NCI-H1105 treated with DMSO at 0.1 percent for 48 hours (cell line): ENCODE data around the gene CNIH1.
"Not testable (repeated sequence)": the region's sequence is repeated elsewhere in the genome, so short reads cannot be mapped to it uniquely, and the experiment has no call there.

ENCODE experiments used
- DNase-seq: peaks from one replicate; lab custom pipeline; 2025; lab: John Stamatoyannopoulos, UW

Gene CNIH1

DNA sequence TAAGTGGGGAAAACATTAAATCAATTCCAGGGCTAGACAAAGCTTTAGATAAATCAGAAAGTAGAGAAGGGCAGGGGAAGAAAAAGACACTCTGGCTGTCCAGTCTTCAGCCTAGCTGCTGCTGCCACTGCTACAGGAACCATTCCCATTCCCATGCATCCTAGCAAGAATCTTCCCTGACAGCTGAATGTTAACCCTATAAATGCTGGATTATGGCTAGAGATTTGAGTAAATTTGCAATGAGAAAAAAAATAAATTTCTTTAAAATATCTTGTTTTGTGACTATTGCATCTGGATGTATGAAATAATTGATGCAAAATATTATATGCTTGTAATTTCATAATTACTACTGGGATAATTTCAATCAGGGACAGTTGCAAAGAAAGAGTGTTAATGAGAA is 59.4 kb downstream of the CNIH1 start:
- no peak for DNase-seq

GRCh38 chr14:54380558-54380957 is 60.6 kb downstream of the CNIH1 start:
- not testable (repeated sequence) for DNase-seq

- DNase-seq = not testable (repeated sequence)
These were observed 62.3 kb downstream of the CNIH1 start for GRCh38 chr14:54378893-54379292.

- DNase-seq = no peak
These were observed 63.7 kb downstream of the CNIH1 start for GRCh38 chr14:54377501-54377900.

GRCh38 chr14:54374117-54374884 is 66.9 kb downstream of the CNIH1 start:
- DNase-seq = no peak
